ENCODE results near the gene CEACAM16. TPM values are rescaled to one million over a fixed set of nuclear protein-coding genes. Genes with fewer than 3 reads are reported as not detected.

CEACAM16 gene
- total RNA-seq, 1 donor from 2014 or later: not detected

DNA sequence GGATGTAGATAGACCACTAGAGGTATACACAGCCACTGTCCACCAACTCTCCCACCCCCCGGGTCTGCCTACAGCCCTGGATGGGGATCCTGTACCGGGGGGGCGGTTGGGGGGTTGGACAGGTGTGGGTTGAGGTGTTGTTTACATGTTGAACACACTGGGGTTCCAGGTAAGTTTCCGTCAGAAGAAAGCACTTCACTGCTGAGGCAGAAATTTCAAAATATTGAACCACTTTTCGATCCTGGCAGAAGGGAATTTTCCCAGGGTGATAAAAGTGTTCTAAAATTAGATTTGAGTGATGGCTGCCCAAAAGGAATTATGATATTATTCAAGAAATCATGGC is 6.6 kb upstream of the CEACAM16 start:
- TF ChIP-seq, protein P1, sequence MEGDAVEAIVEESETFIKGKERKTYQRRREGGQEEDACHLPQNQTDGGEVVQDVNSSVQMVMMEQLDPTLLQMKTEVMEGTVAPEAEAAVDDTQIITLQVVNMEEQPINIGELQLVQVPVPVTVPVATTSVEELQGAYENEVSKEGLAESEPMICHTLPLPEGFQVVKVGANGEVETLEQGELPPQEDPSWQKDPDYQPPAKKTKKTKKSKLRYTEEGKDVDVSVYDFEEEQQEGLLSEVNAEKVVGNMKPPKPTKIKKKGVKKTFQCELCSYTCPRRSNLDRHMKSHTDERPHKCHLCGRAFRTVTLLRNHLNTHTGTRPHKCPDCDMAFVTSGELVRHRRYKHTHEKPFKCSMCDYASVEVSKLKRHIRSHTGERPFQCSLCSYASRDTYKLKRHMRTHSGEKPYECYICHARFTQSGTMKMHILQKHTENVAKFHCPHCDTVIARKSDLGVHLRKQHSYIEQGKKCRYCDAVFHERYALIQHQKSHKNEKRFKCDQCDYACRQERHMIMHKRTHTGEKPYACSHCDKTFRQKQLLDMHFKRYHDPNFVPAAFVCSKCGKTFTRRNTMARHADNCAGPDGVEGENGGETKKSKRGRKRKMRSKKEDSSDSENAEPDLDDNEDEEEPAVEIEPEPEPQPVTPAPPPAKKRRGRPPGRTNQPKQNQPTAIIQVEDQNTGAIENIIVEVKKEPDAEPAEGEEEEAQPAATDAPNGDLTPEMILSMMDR (conservative IDR thresholded peaks at IDR 0.05; ENCODE audit: low read depth, low read length): no peak
- no peak for DNase-seq (ENCODE audit: low read depth)
- H3K4me3 ChIP-seq (ENCODE audit: low read depth, low read length): no peak overlapping the region

DNA sequence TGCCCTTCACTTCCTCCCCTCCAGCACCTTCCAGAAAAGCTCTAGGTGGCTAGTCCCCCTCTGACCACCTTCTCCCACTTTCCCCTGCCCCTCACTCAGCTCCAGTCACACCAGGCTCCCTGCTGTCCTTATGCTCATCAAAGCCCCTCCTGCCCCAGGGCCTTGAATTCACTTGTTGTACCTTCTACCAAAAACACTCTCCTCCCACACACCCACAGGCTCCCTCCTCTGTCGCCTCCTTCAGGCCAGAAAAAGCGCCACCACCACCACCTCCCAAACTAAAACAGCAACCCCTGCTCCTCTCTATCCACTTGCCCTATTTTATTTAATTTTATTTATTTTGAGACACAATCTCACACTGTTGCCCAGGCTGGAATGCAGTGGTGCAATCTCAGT is 4.8 kb upstream of the CEACAM16 start:
- no peak for DNase-seq (ENCODE audit: low read depth)
- TF ChIP-seq, protein P1 (conservative IDR thresholded peaks at IDR 0.05; ENCODE audit: low read depth, low read length): peak; percentile 47
- no peak overlapping the region for H3K4me3 ChIP-seq (ENCODE audit: low read depth, low read length)

DNA sequence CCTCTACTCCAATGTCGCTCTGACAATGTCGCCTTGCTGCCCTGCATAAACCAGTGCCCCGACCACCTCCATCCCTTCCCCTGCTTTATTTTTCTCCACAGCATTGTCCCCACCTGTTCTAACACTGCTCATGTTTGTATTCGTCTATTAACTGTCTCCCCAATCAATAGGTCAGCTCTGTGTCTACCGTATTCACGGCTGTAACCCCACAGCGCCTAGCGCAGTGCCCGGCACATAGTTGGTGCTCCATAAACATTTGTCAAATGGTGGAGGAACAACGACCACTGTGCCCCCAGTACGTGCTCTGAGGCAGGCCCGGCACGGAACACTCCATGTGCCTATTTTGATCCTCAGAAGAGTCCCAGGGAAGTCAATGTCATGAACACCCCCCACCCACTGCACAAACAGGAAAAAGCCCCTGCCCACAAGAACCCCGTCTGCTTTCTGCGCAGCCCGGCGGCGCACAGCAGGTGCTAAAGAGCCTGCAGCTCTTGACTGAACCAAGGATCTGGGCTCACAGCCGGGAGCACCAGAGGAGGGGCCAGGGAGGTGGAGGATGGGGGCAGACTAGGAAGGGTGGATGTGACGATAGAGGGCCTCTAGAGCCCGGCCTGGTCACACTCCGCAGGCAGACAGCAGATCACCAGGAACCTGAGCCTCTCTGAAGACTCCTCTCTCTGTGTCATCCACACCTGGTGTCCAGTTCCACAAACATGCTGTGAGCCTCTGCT is 1.8 kb upstream of the CEACAM16 start:
- DNase-seq (ENCODE audit: low read depth): no peak
- TF ChIP-seq, protein P1 (conservative IDR thresholded peaks at IDR 0.05; ENCODE audit: low read depth, low read length): no peak
- no peak overlapping the region for H3K4me3 ChIP-seq (ENCODE audit: low read depth, low read length)

DNA sequence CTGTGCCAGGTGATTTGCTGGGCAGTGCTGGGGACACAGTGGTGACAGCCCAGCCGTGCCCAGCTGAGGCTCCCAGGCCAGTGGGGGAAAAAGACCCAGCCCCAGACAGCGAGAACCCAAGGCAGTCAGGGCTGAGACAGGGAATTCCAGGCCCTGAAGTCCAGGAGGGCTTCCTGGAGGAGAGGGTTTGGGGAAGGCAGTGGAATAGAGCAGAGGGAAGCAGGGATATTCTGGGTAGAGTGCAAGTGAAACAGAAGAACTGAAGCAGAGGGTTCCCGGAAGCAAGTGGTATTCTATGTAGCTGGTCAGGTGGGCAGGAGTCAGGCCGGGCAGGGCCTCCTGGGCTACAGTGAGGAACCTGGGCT is 1.3 kb upstream of the CEACAM16 start:
- TF ChIP-seq, protein P1 (conservative IDR thresholded peaks at IDR 0.05; ENCODE audit: low read depth, low read length): no peak
- H3K4me3 ChIP-seq (ENCODE audit: low read depth, low read length): no peak overlapping the region
- DNase-seq (ENCODE audit: low read depth): no peak

DNA sequence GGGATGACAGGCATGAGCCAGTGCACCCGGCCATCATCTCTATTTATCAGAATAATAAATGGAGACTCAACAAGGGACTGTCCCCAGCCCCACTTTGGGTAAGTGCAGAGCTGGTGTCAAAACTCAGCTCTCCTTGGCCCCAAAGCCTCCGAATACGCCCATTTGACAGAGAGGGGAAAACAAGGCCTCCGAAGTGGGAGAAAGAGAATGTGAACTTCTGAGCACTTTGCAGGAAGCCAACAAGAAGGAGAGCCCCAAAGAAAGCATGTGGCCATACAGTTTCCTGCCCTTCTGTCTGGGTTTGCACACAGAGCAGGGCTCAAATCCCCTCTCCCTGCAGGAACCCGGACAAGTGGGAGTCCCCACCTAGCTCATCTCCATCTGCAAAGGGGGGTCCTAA is 1.6 kb downstream of the CEACAM16 start:
- no peak for DNase-seq (ENCODE audit: low read depth)
- no peak overlapping the region for H3K4me3 ChIP-seq (ENCODE audit: low read depth, low read length)
- TF ChIP-seq, protein P1 (conservative IDR thresholded peaks at IDR 0.05; ENCODE audit: low read depth, low read length): no peak

DNA sequence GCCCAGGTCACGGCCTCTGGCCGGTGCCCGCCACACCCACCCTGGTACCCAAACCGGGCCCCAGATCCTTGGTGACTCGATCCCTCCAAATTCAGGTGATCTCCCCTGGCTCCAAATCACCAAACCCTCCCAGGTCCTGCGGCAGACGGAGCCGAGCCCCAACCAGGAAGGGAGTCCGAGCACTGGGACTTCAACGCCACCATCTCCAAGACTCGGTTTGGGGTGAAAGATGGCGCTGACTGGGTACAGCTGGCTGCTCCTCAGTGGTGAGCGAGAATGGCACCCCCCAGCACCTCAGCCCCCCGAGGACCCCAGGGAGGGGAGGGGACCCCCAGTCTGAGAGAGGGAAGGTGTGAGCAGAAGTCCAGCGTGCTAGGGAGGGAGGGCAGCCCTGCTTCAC is 2.3 kb downstream of the CEACAM16 start:
- TF ChIP-seq, protein P1 (conservative IDR thresholded peaks at IDR 0.05; ENCODE audit: low read depth, low read length): no peak
- H3K4me3 ChIP-seq (ENCODE audit: low read depth, low read length): no peak overlapping the region
- no peak for DNase-seq (ENCODE audit: low read depth)

DNA sequence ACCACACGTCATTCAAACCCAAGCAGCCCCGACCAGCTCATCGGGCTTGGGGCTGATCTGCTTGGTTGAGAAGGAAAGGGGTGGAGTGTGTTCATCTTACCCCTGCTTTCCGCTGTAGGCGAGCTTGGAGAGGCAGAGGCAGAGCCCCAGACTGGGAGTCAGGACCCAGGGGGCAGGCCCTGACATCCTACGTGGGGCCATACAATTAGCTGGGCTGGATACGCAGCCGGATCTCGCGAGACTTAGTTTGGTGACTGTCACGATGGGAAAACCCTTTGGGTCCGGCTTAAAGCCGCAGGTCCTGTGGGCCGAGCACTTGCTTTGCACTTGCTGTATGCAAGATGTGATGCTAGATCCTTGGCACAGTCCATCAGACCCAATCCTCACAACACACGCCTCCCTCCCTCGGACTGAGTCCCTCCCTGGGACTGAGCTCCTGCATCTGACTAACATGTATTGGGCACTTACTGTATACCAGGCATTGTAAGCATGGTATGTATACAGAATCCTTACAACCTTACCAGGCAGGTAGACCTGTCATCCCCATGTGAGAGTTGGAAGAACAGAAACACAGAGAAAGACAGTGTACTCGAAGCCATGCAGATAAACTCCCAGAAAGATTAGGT is 3.7 kb downstream of the CEACAM16 start:
- TF ChIP-seq, protein P1 (conservative IDR thresholded peaks at IDR 0.05; ENCODE audit: low read depth, low read length): no peak
- H3K4me3 ChIP-seq (ENCODE audit: low read depth, low read length): no peak overlapping the region
- no peak for DNase-seq (ENCODE audit: low read depth)

Data from epithelial cell of proximal tubule (primary cell).